Natural killer cell (primary cell): ENCODE data around the gene PYGB. TPM values are rescaled to one million over a fixed set of nuclear protein-coding genes. Genes with fewer than 3 reads are reported as not detected.

Source experiments
- ATAC-seq, 3 donors: fragments of 150-1000 bp in 2 of 3; fragments of 200-7000 bp in 1 of 3; cut with Tn5 transposase; 1 replicate in 1 of 3; 2 replicates in 2 of 3; pipeline ENCODE4 v1.10.0; 2021; ENCODE audit warnings: mild to moderate bottlenecking in 2 of 3, moderate library complexity in 2 of 3
- DNase-seq, 2 donors: peaks; one replicate each; pipeline versions ENCODE4 v3.0.0 to v3.0.0-alpha.2; 2013 to 2021; ENCODE audit warnings: mixed read lengths in 1 of 2
- H3K27ac ChIP-seq: one replicate; pipeline ENCODE4 v1.5.1; 2013; ENCODE audit warnings: mild to moderate bottlenecking, low read length
- H3K27me3 ChIP-seq: one replicate; pipeline ENCODE4 v1.6.1; 2013; ENCODE audit warnings: low read length; ENCODE audit not compliant: control insufficient read depth, insufficient read depth
- H3K36me3 ChIP-seq: one replicate; pipeline ENCODE4 v1.6.1; 2013; ENCODE audit warnings: low read length; ENCODE audit not compliant: control insufficient read depth, insufficient read depth
- H3K4me1 ChIP-seq: one replicate; pipeline ENCODE4 v1.6.1; 2013; ENCODE audit warnings: low read length; ENCODE audit not compliant: control insufficient read depth, insufficient read depth
- H3K4me3 ChIP-seq: one replicate; pipeline ENCODE4 v1.5.1; 2013; ENCODE audit warnings: low read length
- H3K9me3 ChIP-seq: one replicate; pipeline ENCODE4 v1.6.1; 2013; ENCODE audit warnings: low read length; ENCODE audit not compliant: control insufficient read depth, insufficient read depth
- H3K27ac Mint-ChIP-seq, 2 donors: one replicate each; pipeline ENCODE4 v1.8.0; 2022; ENCODE audit warnings: mild to moderate bottlenecking in 2 of 2, mixed read lengths in 2 of 2, moderate library complexity in 1 of 2
- H3K27me3 Mint-ChIP-seq, 2 donors: one replicate each; pipeline ENCODE4 v1.8.0; 2022; ENCODE audit warnings: low read depth in 2 of 2, mixed read lengths in 2 of 2
- H3K36me3 Mint-ChIP-seq: one replicate; pipeline ENCODE4 v1.8.0; 2022; ENCODE audit warnings: mixed read lengths
- H3K4me1 Mint-ChIP-seq, 2 donors: one replicate each; pipeline ENCODE4 v1.8.0; 2022; ENCODE audit warnings: mixed read lengths in 2 of 2
- H3K4me3 Mint-ChIP-seq: one replicate; pipeline ENCODE4 v1.8.0; 2022; ENCODE audit warnings: mild to moderate bottlenecking, moderate library complexity, mixed read lengths
- H3K9me3 Mint-ChIP-seq, 2 donors: one replicate each; pipeline ENCODE4 v1.8.0; 2022; ENCODE audit warnings: mixed read lengths in 2 of 2
- CTCF ChIP-seq: fragments of 200-600 bp; IDR thresholded peaks from one replicate; pipeline ENCODE4 v1.8.0; 2022; ENCODE audit warnings: antibody characterized with exemption
- WGBS: methylation state at CpG from one replicate; pipeline ENCODE4 v1.1.7; 2013; ENCODE audit warnings: missing lambda C conversion rate; ENCODE audit not compliant: insufficient coverage; 5-methylcytosine and 5-hydroxymethylcytosine counted together
- intact Hi-C: fragments of 100-400 bp; cut with micrococcal nuclease; formaldehyde crosslinking; loops from one replicate; pipeline ENCODE4 v1.14.2; 2022
- total RNA-seq, 4 donors: library from RNA; stranded (reverse); fragments of 120-200 nt in 1 of 4; gene quantifications; one replicate each; pipeline versions ENCODE4 v1.2.3 to v1.2.4, GENCODE V29; 2013 to 2022

PYGB gene
- total RNA-seq, 3 donors from 2014 or later (not counting 1 experiment from before 2014, with no cell fraction given), result 39.4 to 55.4 (median 47.0) TPM

- no peaks in the 10 kb centered on the region for H3K27me3 Mint-ChIP-seq
- Histone ChIP-seq H3K4me1 (no peaks in the 10 kb centered on the region), H3K9me3 (no peaks in the 10 kb centered on the region), H3K4me3 (no peak overlapping the region), H3K36me3 (peaks cover 2% of the 10 kb centered on the region), H3K27me3 (no peaks in the 10 kb centered on the region), H3K27ac (no peak overlapping the region)
- intact Hi-C loops, result no loop called here
- no peak overlapping the region for H3K27ac Mint-ChIP-seq
- no peak for TF ChIP-seq CTCF
- no peak overlapping the region for H3K4me3 Mint-ChIP-seq
- H3K9me3 Mint-ChIP-seq, result no peaks in the 10 kb centered on the region
- H3K36me3 Mint-ChIP-seq, result no peaks in the 10 kb centered on the region
- 95% methylated on average over 23 of the region's 24 CpGs for WGBS
- ATAC-seq (no peak), DNase-seq (no peak)
- peaks cover 0 to 4% of the 10 kb centered on the region in 2 donors for H3K4me1 Mint-ChIP-seq
These were observed 23.8 kb upstream of the PYGB start for GRCh38 chr20:25223765-25224720.

DNA sequence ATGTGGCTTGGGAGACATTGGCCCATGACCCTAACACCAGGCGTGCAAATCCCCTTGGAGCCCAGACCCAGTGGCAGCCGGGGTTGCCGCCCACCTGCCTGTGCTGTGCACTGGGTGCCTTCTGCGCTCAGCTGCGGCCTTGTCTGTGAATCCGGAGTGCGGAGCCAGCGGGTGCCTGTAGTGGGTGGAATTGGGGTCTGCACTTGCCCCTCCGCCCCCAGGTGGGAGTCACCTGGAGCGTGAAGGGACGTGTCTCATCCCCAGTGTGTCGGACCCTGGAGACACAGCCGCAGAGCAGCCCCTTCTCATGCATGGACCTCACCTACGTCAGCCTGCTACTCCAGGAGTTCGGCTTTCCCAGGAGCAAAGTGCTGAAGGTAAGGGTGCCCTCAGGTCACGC, 22.9 kb upstream of the PYGB start:
- no peak for ATAC-seq
- no peak for DNase-seq
- Histone ChIP-seq H3K27ac (no peak overlapping the region), H3K36me3 (no peaks in the 10 kb centered on the region), H3K9me3 (no peaks in the 10 kb centered on the region), H3K4me3 (no peak overlapping the region), H3K27me3 (no peaks in the 10 kb centered on the region), H3K4me1 (no peaks in the 10 kb centered on the region)
- H3K4me3 Mint-ChIP-seq, result no peak overlapping the region
- H3K27me3 Mint-ChIP-seq, result no peaks in the 10 kb centered on the region
- intact Hi-C loops, result no loop called here
- 99% methylated on average over 16 of the region's 16 CpGs for WGBS
- H3K27ac Mint-ChIP-seq, result no peak overlapping the region
- no peaks in the 10 kb centered on the region for H3K36me3 Mint-ChIP-seq
- no peaks in the 10 kb centered on the region for H3K9me3 Mint-ChIP-seq
- TF ChIP-seq CTCF, result no peak
- H3K4me1 Mint-ChIP-seq, result peaks cover 0 to 4% of the 10 kb centered on the region in 2 donors

DNA sequence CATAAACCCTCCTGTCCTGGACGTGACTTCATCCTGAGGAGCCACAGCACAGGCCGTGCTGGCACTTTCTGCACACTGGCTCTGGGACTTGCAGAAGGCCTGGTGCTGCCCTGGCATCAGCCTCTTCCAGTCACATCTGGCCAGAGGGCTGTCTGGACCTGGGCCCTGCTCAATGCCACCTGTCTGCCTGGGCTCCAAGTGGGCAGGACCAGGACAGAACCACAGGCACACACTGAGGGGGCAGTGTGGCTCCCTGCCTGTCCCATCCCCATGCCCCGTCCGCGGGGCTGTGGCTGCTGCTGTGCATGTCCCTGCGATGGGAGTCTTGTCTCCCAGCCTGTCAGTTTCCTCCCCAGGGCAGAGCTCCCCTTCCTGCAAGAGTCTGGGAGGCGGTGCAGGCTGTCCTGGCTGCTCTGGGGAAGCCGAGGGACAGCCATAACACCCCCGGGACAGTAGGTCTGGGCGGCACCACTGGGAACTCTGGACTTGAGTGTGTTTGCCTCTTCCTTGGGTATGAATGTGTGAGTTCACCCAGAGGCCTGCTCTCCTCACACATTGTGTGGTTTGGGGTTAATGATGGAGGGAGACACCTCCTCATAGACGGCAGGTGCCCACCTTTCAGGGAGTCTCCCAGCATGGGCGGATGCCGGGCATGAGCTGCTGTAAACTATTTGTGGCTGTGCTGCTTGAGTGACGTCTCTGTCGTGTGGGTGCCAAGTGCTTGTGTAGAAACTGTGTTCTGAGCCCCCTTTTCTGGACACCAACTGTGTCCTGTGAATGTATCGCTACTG, 22.0 kb upstream of the PYGB start:
- intact Hi-C loops, result no loop called here
- H3K27me3 ChIP-seq, result no peaks in the 10 kb centered on the region
- DNase-seq (no peak), ATAC-seq (no peak)
- H3K36me3 ChIP-seq, result no peaks in the 10 kb centered on the region
- no peaks in the 10 kb centered on the region for H3K36me3 Mint-ChIP-seq
- no peaks in the 10 kb centered on the region for H3K27me3 Mint-ChIP-seq
- WGBS, result 96% methylated on average over 16 of the region's 16 CpGs
- H3K4me1 Mint-ChIP-seq, result peaks cover 0 to 4% of the 10 kb centered on the region in 2 donors
- no peaks in the 10 kb centered on the region for H3K9me3 ChIP-seq
- TF ChIP-seq CTCF, result no peak
- no peak overlapping the region for H3K27ac ChIP-seq
- H3K4me3 ChIP-seq, result no peak overlapping the region
- no peaks in the 10 kb centered on the region for H3K4me1 ChIP-seq
- no peak overlapping the region for H3K27ac Mint-ChIP-seq
- H3K9me3 Mint-ChIP-seq, result no peaks in the 10 kb centered on the region
- H3K4me3 Mint-ChIP-seq, result no peak overlapping the region
